Measurements from ENCODE around the gene ANGPTL3.

DNA sequence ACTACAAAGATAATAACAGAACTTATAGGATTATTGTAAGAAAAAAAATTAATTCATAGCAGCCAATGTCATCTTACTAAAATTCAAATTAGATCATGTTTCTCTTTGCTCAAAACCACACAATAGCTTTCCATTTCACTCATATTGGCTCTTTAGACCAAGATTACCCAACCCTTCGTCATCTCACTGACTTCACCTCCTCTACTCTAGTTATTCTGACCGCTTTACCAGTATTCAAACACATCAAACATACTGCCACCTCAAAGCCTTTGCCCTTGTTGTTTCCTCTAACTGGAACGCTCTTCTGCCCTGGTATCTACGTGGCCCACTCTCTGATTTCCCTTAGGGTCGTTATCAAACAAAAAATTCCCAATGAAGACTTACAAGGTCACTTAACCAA is 1.7 kb downstream of the ANGPTL3 start:
- TF ChIP-seq, protein P1, sequence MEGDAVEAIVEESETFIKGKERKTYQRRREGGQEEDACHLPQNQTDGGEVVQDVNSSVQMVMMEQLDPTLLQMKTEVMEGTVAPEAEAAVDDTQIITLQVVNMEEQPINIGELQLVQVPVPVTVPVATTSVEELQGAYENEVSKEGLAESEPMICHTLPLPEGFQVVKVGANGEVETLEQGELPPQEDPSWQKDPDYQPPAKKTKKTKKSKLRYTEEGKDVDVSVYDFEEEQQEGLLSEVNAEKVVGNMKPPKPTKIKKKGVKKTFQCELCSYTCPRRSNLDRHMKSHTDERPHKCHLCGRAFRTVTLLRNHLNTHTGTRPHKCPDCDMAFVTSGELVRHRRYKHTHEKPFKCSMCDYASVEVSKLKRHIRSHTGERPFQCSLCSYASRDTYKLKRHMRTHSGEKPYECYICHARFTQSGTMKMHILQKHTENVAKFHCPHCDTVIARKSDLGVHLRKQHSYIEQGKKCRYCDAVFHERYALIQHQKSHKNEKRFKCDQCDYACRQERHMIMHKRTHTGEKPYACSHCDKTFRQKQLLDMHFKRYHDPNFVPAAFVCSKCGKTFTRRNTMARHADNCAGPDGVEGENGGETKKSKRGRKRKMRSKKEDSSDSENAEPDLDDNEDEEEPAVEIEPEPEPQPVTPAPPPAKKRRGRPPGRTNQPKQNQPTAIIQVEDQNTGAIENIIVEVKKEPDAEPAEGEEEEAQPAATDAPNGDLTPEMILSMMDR (IDR thresholded peaks at IDR 0.05; ENCODE audit: poor library complexity) = no peak
- no peak for TF ChIP-seq EZH2 (IDR thresholded peaks at IDR 0.05; ENCODE audit: borderline replicate concordance)
- no peak for TF ChIP-seq EZH2phosphoT487 (IDR thresholded peaks at IDR 0.05; ENCODE audit: low read depth, severe bottlenecking, unreplicated experiment)

All from hepatocyte (in vitro differentiated cells).